GM12801 (cell line): Measurements from ENCODE around the gene ANTKMT.

Experiments
- TF ChIP-seq, protein P1 (sequence below): IDR thresholded peaks from one replicate; pipeline ENCODE4 v1.5.1; 2011; ENCODE audit warnings: control low read depth; ENCODE audit not compliant: insufficient read length; ENCODE audit errors: extremely low read depth

Gene ANTKMT

DNA sequence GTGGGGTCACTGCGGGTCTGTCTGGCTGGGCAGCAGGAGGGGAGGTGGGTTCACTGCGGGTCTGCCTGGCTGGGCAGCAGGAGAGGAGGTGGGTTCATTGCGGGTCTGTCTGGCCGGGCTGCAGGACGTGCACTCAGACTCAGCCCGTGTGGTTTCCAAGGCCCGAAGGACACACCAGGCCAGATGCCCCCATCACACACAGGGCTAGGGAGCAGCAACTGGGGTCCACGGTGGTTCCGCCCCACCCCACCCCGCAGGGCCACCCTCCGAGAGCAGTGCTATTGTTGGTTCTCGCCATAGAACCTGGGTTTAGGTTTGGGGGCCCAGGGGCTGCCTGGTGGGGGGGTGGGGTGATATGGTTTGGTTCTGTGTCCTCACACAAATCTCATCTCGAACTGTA, 25.7 kb downstream of the ANTKMT start:
- TF ChIP-seq, protein P1, sequence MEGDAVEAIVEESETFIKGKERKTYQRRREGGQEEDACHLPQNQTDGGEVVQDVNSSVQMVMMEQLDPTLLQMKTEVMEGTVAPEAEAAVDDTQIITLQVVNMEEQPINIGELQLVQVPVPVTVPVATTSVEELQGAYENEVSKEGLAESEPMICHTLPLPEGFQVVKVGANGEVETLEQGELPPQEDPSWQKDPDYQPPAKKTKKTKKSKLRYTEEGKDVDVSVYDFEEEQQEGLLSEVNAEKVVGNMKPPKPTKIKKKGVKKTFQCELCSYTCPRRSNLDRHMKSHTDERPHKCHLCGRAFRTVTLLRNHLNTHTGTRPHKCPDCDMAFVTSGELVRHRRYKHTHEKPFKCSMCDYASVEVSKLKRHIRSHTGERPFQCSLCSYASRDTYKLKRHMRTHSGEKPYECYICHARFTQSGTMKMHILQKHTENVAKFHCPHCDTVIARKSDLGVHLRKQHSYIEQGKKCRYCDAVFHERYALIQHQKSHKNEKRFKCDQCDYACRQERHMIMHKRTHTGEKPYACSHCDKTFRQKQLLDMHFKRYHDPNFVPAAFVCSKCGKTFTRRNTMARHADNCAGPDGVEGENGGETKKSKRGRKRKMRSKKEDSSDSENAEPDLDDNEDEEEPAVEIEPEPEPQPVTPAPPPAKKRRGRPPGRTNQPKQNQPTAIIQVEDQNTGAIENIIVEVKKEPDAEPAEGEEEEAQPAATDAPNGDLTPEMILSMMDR, result no peak

DNA sequence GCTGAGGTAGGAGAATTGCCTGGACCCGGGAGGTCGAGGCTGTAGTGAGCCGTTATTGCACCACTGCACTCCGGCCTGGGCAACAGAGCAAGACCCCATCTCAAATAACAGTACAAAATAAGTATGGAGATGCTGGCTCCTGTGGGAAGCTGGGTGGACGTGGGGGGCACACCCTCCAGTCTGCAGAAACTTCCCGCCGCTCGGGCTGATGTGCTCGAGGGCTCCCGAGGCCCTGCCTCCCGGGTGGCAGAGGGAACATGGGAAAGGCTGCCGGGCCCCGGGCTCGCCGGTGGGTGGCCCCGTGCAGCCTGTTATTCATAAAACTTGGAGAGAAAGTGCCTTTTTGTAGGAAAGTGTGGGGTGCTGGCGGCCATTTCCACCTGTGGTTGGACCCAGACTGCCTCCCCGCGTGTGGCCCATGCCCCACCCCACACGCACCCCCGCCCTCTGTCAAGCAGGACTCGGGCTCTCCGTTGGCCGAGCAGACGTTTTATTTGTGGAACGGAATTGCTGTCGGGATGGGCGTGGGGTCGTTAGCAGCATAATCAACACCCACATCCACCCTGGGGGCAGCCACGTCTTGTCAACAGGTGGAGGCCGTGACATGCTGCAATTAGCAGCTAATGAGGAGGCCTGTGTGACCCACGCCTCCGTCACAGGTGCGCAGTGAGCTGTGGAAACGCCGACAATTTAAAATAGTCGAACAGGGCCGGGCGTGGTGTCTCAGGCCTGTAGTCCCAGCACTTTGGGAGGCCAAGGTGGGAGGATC, 27.2 kb downstream of the ANTKMT start:
- TF ChIP-seq, protein P1, result no peak

DNA sequence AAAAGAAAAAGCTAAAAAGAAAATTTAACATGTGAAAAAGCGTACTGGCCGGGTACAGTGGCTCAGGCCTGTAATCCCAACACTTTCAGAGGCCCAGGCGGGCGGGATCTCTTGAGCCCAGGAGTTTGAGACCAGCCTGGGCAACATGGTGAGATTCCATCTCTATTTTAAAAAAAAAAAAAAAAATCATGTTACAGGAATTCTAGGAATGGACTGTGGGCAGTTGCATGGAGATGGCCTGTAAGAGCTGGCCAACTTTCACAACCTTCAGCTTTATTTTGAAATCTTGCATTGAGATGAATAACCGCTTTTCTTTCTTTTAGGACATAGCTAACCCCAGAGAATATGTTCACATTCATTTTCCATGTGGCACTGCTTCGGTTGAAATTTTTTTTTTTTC, 28.1 kb downstream of the ANTKMT start:
- TF ChIP-seq, protein P1, result no peak

DNA sequence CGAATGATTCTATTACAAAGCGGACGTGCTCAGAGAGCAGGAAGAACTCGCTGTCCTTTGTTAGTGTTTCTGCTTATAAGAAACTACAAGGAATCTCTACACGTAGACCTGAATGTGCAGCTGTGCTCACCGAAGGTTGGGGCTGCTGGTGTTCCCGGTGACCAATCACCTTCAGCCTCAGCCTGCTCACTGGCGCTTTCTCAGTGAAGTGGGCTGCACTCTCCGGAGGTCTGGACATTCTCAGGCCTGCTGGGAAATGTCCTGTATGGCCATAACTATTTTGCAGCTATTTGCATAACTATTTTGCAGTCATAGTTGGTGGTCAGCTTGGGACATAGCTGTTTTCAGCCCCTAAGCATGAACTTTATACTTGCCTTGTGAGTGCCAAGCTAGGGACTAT, 29.5 kb downstream of the ANTKMT start:
- TF ChIP-seq, protein P1, result no peak

DNA sequence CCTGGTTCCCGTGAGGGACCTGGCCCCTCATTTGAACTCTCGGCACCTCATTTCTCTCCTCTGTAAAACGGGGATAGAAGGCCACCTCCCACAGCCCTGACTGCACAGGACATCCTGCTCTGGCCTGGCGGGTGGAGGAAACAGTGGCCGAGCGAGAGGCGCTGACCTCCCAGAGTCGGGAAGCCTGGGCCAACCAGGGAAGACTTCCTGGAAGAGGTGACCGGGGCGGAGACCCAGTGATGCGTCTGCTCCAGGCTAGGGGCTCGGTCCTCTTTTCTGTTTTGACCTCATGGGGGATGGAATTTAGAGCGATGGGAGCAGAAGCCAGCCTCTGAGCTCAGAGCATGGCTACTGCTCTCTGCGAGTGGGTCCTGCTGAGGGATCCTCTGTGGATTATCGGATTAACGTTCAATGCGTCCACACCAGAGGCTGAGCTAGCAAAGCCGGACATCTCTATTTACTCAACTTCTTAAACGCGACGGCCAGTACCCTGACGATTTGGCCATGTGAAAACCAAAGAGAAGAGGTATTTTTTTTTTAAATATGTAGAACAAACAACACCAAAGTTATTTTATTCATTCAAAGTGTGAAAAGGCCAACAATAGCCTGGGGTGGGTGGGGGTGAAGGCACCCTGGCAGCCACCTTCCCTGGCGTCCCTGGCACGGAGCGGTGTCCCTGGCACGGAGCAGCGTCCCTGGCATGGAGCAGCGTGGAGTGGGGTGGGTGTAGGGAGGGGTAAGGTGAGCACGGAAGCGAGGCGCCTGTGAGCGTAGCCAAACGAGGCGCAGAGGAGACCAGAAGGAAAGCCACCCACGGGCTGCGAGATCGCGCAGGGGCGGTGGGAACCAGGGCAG, 30.4 kb downstream of the ANTKMT start:
- TF ChIP-seq, protein P1, result no peak

DNA sequence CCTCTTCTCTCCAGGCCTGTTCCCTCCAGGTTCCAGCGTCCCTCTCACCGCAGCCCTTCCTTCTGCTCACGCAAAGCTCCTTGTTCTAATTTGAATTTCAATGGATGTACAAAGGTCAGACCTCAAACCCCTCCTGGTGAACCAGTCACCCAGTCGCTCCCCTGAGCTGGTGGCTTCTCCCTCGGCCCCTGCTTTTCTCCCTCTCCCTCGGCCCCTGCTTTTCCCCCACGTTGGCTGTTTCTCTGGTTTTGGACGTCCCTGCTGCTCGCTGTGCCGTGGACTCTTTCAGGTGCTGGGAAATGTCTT, 31.0 kb downstream of the ANTKMT start:
- TF ChIP-seq, protein P1, result no peak

DNA sequence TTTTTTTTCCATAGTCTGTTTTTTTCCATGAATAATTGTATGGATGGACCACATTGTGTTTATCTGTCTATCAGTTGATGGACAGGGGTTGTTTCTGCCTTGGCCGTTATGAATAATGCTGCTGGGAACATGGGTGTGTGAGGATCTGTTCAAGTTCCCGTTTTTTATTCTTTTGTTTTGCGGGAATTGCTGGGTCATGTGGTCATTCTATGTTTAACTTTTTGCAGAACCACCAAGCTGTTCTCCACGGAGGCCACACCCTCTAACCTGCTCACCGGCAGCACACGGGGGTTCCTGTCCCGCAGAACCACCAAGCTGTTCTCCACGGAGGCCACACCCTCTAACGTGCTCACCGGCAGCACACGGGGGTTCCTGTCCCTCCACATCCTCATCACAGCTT, 33.7 kb downstream of the ANTKMT start:
- TF ChIP-seq, protein P1, result no peak
